22Rv1 (cell line): Measurements from ENCODE around the gene VTI1A.

Experiments used
- CTCF ChIP-seq: fragments of 450-650 bp; IDR thresholded peaks from 2 replicates; pipeline ENCODE4 v1.5.1; 2017; ENCODE audit warnings: mild to moderate bottlenecking
- ZFX ChIP-seq: fragments of 450-650 bp; IDR thresholded peaks from 2 replicates; pipeline ENCODE4 v1.6.1; 2017; ENCODE audit warnings: antibody characterized with exemption, borderline replicate concordance

GRCh38 chr10:112498806-112499205 lies 51.8 kb downstream of the VTI1A start:
- TF ChIP-seq CTCF (no peak), ZFX (no peak)
